ENCODE measurements around the gene NMNAT1. TPM values are rescaled to one million over a fixed set of nuclear protein-coding genes. Genes with fewer than 3 reads are reported as not detected.

The NMNAT1 gene
- total and polyA plus RNA-seq, 2 of the 8 experiments (the other 6 are each of a cell fraction or from before 2014, with no cell fraction given): 2.0 to 2.5 TPM

DNA sequence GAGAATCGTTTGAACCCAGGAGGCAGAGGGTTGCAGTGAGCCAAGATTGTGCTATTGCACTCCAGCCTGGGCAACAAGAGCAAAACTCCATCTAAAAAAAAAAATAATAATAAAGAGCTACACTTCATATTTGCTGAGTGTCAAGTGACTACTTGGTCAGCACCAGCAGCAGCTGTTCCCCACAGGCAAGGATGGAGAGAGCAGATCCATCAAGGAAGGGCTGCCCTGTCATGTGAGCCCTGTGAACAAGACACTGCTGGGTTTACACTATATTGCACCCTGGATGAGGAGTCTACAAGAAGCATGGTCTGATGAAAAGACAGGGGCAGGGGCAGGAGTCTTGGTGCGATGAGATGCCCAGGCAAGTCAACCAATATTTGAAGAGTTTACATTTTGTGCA lies 36.8 kb upstream of the NMNAT1 start:
- H2BK12ac ChIP-seq (ENCODE audit: low read depth, low read length): no peak overlapping the region
- no peak overlapping the region for H3K14ac ChIP-seq (ENCODE audit: insufficient read length)
- H3K9me3 ChIP-seq (ENCODE audit: insufficient read depth in 2 of 2, low read depth in 1 of 2, low read length in 1 of 2): no peaks in the 10 kb centered on the region
- H3K36me3 ChIP-seq (ENCODE audit: control insufficient read depth in 2 of 4, insufficient read depth in 4 of 4, low read length in 3 of 4): no peaks in the 10 kb centered on the region
- ChIA-PET POLR2A (ENCODE audit: partially characterized antibody) (interaction anchor here (0.7 to 1.3 kb wide), 2 partner anchors 16 to 37 kb away, joined by 3 to 5 read pairs; partner anchors contain the start of genes LZIC and NMNAT1), CTCF (ENCODE audit: partially characterized antibody) (interaction anchor here (0.7 to 3.3 kb wide), 7 partner anchors 16 to 247 kb away, joined by 3 to 13 read pairs (median 3); no protein-coding TSS in a partner anchor)
- peaks cover 0 to 3% of the 10 kb centered on the region in 2 experiments for H4K20me1 ChIP-seq (replicated peaks in 1 of 2; ENCODE audit: control insufficient read depth in 1 of 2, insufficient read depth in 2 of 2, low read length in 2 of 2)
- H3K18ac ChIP-seq (ENCODE audit: extremely low read depth, low read length): no peak overlapping the region
- peaks cover 7 to 32% of the 10 kb centered on the region in 2 experiments; a peak in 2 of 4 replicates for H3K79me2 ChIP-seq (ENCODE audit: control insufficient read depth in 1 of 2, insufficient read depth in 2 of 2, low read length in 2 of 2)
- H3K9ac ChIP-seq (replicated peaks in 1 of 4; ENCODE audit: extremely low read depth in 1 of 4, low read depth in 3 of 4, low read length in 3 of 4): no peak overlapping the region
- no peak overlapping the region for H3K4ac ChIP-seq (replicated peaks; ENCODE audit: insufficient read length, low read depth, low read length)
- H4K8ac ChIP-seq (ENCODE audit: extremely low read depth, insufficient read depth, low read length): no peak overlapping the region
- H2AFZ ChIP-seq (ENCODE audit: low read length): no peak overlapping the region
- no peak overlapping the region for H2BK15ac ChIP-seq (ENCODE audit: low read length)
- H2BK120ac ChIP-seq (replicated peaks; ENCODE audit: low read depth, low read length): no peak overlapping the region
- no peak overlapping the region for H3K4me3 ChIP-seq (ENCODE audit: extremely low read depth in 1 of 4, insufficient read depth in 2 of 4, low read depth in 3 of 4, low read length in 4 of 4)
- H2BK20ac ChIP-seq (ENCODE audit: low read length): no peak overlapping the region
- no peak for FAIRE-seq
- peaks cover 6% of the 10 kb centered on the region; the same call in 1 of the 2 replicates for H3K23me2 ChIP-seq (ENCODE audit: low read depth, low read length)
- peaks cover 13% of the 10 kb centered on the region for H3K79me1 ChIP-seq (ENCODE audit: low read depth, low read length)
- H3K56ac ChIP-seq (replicated peaks; ENCODE audit: insufficient read length, low read depth, low read length): no peak overlapping the region
- H2AK5ac ChIP-seq (ENCODE audit: low read depth, low read length): no peak overlapping the region
- peaks cover 2 to 6% (median 4%) of the 10 kb centered on the region in 4 experiments; a peak in 5 of 7 replicates for H3K4me1 ChIP-seq (replicated peaks in 1 of 4; ENCODE audit: control insufficient read depth in 3 of 4, insufficient read depth in 4 of 4, low read length in 3 of 4)
- H3K27ac ChIP-seq (ENCODE audit: low read depth, low read length): no peak overlapping the region
- no peak overlapping the region for H3K23ac ChIP-seq (ENCODE audit: insufficient read length)
- no peak overlapping the region for H3K4me2 ChIP-seq (ENCODE audit: insufficient read depth in 1 of 2, low read depth in 2 of 2, low read length in 2 of 2)
- no peak overlapping the region for H4K5ac ChIP-seq (ENCODE audit: insufficient read length, low read depth, low read length)
- no peak overlapping the region for H2BK5ac ChIP-seq (ENCODE audit: low read depth, low read length)
- WGBS, 2 experiments (ENCODE audit: extremely low coverage in 1 of 2, insufficient coverage in 1 of 2, insufficient read length in 1 of 2, insufficient replicate concordance in 2 of 2, low coverage in 1 of 2, low lambda C conversion rate in 2 of 2, missing lambda C conversion rate in 1 of 2): 98% methylated on average over 2 of the region's 2 CpGs; no CpG with 5 or more reads in 1 of the 2 experiments
- no peaks in the 10 kb centered on the region for H3K27me3 ChIP-seq (replicated peaks in 1 of 4; ENCODE audit: control insufficient read depth in 3 of 4, extremely low read depth in 1 of 4, insufficient read depth in 3 of 4, low read length in 3 of 4)
- DNase-seq (ENCODE audit: low read depth in 1 of 2, low spot score in 2 of 2): no peak
- H4K91ac ChIP-seq (replicated peaks; ENCODE audit: insufficient read length, low read length): no peak overlapping the region
- TF ChIP-seq SIRT6 (IDR thresholded peaks at IDR 0.05; ENCODE audit: low read length) (no peak), ASH2L (IDR thresholded peaks at IDR 0.05; ENCODE audit: low read length) (no peak), SAP30 (IDR thresholded peaks at IDR 0.05; ENCODE audit: insufficient read depth, insufficient replicate concordance, low read length) (no peak), SRF (IDR thresholded peaks at IDR 0.05; ENCODE audit: low read depth, low read length) (no peak), GTF2F1 (IDR thresholded peaks at IDR 0.05; ENCODE audit: borderline replicate concordance, low read depth, low read length) (no peak), FOSL1 (IDR thresholded peaks at IDR 0.05; ENCODE audit: insufficient read depth, low read depth, low read length) (no peak), EP300 (IDR thresholded peaks at IDR 0.05; ENCODE audit: borderline replicate concordance in 1 of 2, low read depth in 2 of 2, low read length in 2 of 2) (no peak), TEAD4 (IDR thresholded peaks at IDR 0.05; ENCODE audit: low read depth, low read length) (no peak), JUND (IDR thresholded peaks at IDR 0.05; ENCODE audit: low read length) (no peak), JUN (IDR thresholded peaks at IDR 0.05; ENCODE audit: low read depth, low read length) (no peak), CREB1 (IDR thresholded peaks at IDR 0.05) (no peak), SP2 (IDR thresholded peaks at IDR 0.05; ENCODE audit: low read length) (no peak), GABPA (IDR thresholded peaks at IDR 0.05; ENCODE audit: borderline replicate concordance, insufficient read depth, low read length) (no peak), BACH1 (IDR thresholded peaks at IDR 0.05; ENCODE audit: low read length) (no peak), HDAC6 (IDR thresholded peaks at IDR 0.05; ENCODE audit: low read depth, low read length) (no peak)

Data from H1 (cell line).